GOT3 (cell line): ENCODE data around the gene PNPLA8.
"Not testable (repeated sequence)": the region's sequence is repeated elsewhere in the genome, so short reads cannot be mapped to it uniquely, and the experiment has no call there.

ENCODE experiments used
- DNase-seq: peaks from one replicate; lab custom pipeline; 2025; ENCODE audit warnings: mixed read lengths; lab: John Stamatoyannopoulos, UW

Gene PNPLA8

GRCh38 chr7:108528183-108528712 lies 2.3 kb upstream of the PNPLA8 start:
- no peak for DNase-seq

DNA sequence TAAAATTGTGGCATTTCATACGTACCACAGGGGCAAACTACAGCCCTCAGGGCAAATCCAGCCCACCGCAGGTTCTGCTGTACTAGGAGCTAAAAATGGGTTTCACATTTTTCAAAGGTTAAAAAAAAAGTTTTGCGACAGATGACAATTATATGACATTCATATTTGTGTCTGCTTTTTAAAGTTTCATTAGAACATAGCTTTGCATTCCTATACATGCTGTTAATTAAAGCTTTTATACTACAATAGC lies 758 bp upstream of the PNPLA8 start:
- DNase-seq = no peak

DNA sequence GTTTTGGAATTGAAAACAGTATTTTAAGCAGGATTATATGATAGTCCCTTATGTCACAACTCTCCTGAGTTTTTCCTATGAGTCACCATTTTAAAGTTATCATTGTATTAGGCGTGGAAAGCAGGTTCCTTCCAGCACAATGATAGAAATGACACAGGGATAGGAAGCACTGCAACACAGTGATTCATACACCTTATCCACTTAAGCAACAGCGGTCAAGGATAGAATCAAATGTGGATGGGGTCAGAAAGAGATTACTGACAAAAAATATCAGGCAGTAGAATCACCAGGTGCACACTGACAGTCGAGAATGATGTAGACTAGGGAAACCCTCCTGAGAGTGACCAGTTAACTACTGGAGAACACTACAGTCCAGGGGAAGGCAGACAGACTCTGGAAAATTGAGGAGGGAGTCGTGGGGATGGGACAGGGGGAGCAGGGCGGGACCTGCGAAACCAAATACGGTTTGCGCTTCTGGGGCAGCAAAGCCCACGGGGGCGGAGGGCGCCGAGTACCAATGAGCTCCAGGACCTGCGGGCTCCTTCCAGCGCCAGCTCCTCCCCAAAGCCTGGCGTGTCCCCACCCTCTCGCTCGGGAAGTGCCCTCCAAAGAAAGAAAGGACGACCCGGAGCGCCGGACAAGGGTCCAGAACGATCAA lies 479 bp downstream of the PNPLA8 start:
- DNase-seq = peak; percentile 90

- DNase-seq = no peak
These were observed 3.2 kb downstream of the PNPLA8 start for GRCh38 chr7:108522780-108523179.

DNA sequence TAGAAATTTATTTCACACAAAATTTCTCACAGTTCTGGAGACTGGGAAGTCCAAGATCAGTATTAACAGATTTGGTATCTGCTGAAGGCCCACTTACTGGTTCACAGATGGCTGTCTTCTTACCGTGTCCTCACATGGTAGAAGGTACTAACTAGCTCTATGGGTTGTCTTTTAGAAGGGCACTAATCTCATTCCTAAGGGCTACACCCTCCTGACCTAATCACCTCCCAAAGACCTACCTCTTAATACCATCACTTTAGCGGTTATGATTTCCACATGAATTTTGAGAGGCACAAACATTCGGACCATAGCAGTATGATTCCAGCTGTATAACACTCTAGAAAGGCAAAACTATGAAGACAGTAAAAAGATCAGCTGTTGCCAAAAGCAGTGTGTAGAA lies 8.0 kb downstream of the PNPLA8 start:
- no peak for DNase-seq

- no peak for DNase-seq
These were observed 10.3 kb downstream of the PNPLA8 start for GRCh38 chr7:108515630-108516029.

GRCh38 chr7:108515013-108515412 lies 10.9 kb downstream of the PNPLA8 start:
- no peak for DNase-seq

- DNase-seq = no peak
These were observed 14.0 kb downstream of the PNPLA8 start for GRCh38 chr7:108511939-108512338.

DNA sequence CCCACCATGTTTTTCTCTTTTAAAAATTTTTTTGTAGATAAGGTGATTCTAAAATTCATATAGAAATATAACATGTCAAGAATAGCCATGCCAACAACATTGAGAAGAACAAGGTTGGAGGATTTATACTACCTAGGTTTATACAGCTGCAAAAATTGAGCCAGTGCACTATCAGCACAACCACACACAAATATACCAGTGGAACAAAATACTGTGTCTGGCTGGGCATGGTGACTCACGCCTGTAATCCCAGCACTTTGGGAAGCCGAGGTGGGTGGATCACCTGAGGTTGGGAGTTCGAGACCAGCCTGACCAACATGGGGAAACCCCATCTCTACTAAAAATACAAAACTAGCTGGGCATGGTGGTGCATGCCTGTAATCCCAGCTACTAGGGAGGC lies 21.4 kb downstream of the PNPLA8 start:
- DNase-seq = not testable (repeated sequence)

DNA sequence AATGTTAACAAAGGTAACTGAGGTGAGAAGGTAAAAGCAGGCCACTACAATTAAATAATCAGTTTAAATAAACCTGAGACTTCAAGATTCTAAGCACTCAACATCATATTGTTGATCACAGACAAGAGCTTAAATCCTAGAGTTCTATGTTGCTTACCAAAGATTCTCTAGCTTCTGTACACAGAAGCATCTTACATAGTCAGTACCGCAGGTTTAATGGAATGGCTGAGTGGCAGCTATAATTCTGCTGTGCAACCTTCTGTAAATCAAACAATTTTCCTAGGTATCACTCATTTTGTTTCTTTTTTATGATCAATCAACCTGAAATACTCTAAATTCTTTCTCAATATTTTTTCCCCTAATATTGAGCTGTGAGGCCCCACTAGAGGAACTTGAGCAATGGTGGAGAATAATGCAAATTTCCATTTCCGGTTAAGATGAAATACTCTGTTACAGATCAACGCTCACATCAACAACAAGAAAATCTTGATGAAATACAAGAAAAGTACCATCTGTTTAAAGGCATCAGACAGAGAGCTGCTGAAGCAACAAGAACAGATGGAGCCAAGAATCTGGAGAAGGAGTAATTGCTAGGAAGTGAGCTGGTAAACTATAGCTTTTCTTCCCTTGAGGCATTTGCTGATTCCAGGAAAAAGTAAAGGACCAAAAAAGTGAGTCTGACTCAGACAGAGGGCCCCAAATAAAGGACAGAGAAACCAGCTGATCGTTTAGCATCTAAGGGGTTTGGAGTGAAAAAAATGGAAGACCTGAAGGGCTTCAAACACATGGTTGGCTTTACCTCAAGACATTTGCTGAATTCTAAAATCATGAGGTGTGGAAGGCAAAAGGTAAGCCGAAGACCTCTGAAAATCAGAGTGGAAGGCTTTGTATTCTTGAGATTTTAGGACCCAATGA lies 22.6 kb downstream of the PNPLA8 start:
- no peak for DNase-seq

DNA sequence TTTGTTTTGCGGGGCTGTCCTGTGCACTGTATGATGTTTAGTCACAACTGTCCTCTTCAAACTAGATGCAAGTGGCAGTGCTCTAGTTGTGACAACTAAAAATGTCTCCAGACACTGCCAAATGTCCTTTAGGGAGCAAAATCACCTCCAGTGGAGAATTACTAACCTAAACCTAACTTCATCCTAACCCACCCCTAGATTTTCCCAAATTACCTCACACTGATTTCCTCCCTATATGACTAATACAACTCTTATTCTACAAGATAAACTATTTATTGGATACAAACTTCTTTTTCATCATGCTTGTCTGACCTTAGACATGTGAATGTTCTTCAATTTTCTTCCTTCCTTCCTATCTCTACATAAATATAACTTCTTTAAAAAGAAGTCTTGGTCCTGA lies 26.4 kb downstream of the PNPLA8 start:
- DNase-seq = no peak

GRCh38 chr7:108498481-108498880 lies 27.5 kb downstream of the PNPLA8 start:
- DNase-seq = no peak

- no peak for DNase-seq
These were observed 28.7 kb downstream of the PNPLA8 start for GRCh38 chr7:108497082-108497725.

DNA sequence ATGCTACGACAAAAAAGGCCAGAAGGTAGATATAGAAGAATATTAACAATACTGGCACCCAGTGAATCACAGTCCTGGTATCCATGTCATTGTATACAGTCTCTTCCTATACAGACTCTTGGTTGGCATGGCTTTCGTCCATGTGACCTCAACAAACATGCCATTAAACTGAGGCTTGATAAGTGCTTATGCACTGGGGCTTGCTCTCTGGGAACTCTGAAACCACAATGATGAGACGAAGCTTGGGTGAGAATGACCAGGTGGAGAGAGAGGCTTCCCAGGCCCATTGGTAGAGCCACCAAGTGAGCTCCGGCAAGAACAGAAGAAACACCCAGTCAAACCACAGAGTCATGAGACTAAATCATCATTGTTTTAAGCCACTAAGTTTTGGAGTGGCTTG lies 33.2 kb downstream of the PNPLA8 start:
- no peak for DNase-seq

- DNase-seq = no peak
These were observed 37.0 kb downstream of the PNPLA8 start for GRCh38 chr7:108488768-108489538.

DNA sequence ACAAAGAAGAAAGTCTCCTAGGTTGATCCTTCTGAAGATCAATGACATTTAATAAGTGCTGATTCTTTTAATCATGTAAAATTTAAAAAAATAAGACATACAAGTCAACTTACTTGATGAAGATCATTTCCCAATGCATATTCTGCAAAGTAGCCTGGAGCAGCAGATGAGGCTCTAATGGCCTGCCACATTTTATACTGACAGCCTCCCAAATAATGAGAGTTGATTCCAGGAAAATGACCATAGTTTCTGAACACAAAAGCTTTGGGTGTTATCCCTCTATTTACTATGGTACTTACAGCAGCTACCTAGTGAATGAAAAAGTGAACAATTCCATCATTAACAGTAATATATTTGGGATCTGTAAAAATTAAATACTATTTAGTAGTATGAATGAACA lies 38.3 kb downstream of the PNPLA8 start:
- DNase-seq = no peak

DNA sequence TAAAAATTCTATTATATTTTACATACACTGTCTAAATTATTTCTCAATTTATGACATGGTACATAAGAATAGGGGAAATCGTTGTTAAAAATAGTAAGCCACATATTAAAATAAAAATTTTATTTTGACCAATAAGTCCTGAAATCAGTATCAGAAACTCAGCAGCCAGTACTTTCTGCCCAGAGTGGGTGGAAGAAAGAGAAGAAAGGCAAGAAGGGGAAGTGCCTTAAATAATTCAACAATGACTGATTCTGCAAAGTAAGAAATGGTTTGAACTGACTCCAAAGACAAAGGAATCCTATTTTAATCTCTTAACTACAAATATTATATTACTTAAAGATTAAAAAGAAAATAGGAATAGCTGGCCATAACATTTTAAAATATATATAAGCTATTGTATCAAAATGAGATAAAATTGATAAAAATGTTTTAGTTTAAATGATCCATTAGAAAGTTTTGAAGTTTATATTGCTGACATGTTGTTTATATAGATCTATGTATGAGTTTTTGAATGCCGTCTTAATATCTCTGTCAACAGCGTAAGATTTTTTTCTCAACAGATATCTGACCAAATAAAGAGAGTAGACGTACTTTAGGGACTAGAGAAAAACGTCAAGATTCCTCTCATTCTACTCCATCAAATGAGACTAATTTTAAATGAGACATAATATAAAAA lies 39.5 kb downstream of the PNPLA8 start:
- no peak for DNase-seq

GRCh38 chr7:108484137-108484536 lies 41.8 kb downstream of the PNPLA8 start:
- no peak for DNase-seq

GRCh38 chr7:108480311-108480710 lies 45.6 kb downstream of the PNPLA8 start:
- DNase-seq = no peak

DNA sequence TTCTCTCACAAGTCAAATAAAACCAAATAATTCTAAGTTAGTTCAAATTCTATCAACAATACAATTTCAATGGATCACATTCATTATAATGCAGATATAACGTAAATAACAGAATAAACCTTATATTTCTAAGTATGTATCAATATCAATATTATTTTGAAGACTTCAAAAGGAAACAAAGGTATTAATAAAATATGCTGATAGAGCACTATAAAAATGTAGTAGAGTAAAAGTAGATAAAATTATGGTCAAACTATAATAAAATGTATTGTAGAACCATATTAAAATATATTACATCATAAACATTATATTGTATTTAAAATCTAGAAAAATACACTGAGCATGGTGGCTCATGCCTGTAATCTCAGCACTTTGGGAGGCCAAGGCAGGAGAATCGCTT lies 46.2 kb downstream of the PNPLA8 start:
- DNase-seq = no peak

- no peak for DNase-seq
These were observed 46.8 kb downstream of the PNPLA8 start for GRCh38 chr7:108479118-108479517.

DNA sequence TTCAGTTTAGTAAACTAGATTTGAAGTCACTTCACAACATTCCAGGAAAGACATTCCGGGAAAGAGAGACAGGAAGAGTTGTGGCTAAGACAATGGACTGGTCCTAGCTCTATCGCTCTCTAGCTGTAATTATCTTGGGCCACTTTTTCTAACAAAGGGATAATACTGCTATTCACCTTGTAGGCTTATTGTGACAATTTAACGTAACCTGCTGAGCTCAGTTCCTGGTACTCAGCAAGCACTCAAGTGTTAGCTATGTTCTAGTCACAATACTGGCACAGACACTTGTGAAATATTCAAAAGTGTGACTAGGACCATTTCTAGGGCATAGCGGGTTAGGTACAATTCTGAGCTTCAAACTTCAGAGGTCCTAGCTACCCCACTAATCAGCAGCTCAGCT lies 57.7 kb downstream of the PNPLA8 start:
- no peak for DNase-seq
